GM12878 (cell line): ENCODE measurements around the gene FOXP1. TPM values are rescaled to one million over a fixed set of nuclear protein-coding genes. Genes with fewer than 3 reads are reported as not detected.

ENCODE experiments used
- ATAC-seq: fragments of 200-7000 bp; cut with Tn5 transposase; 3 replicates; pipeline ENCODE4 v1.9.1; 2020; ENCODE audit warnings: mild to moderate bottlenecking, moderate library complexity
- BruUV-seq: library from RNA; stranded (reverse); fragments of 400-500 nt; replicated peaks from 2 replicates; lab custom pipeline; 2021; lab: Mats Ljungman, UMichigan
- CTCF ChIA-PET: fragments of 300-600 bp; sonication (Branson Sonifier 250); formaldehyde crosslinking; extraction: SDS; loops from one replicate; lab custom pipeline; 2021; ENCODE audit warnings: inconsistent platforms; lab: Yijun Ruan, JAX
- POLR2A ChIA-PET: fragments of 350-600 bp; formaldehyde crosslinking; extraction: SDS; loops from one replicate; lab custom pipeline; 2021; ENCODE audit warnings: inconsistent platforms; lab: Charles Lee
- RAD21 ChIA-PET: fragments of 300-600 bp; sonication (Branson Sonifier 250); formaldehyde crosslinking; loops from one replicate; lab custom pipeline; 2023; ENCODE audit warnings: antibody characterized with exemption; ENCODE audit not compliant: unreplicated experiment; lab: Charles Lee
- SMC1A ChIA-PET: fragments of 300-600 bp; sonication (Branson Sonifier 250); formaldehyde crosslinking; loops from one replicate; lab custom pipeline; 2023; ENCODE audit not compliant: unreplicated experiment, uncharacterized antibody; lab: Charles Lee
- DNase-seq: peaks from one replicate; pipeline ENCODE4 v3.0.0-alpha.2; 2011; ENCODE audit warnings: low read depth, low spot score
- FAIRE-seq: peaks from 3 replicates; lab custom pipeline; 2011; peaks lifted over from hg19 to GRCh38; lab: Jason Lieb, UNC
- H2AFZ ChIP-seq: 2 replicates; pipeline ENCODE4 v1.6.0; 2011; ENCODE audit warnings: low read depth, low read length, control low read depth; ENCODE audit not compliant: control insufficient read depth
- H3K27ac ChIP-seq: 2 replicates; pipeline ENCODE4 v1.5.1; 2011; ENCODE audit warnings: control low read depth; ENCODE audit not compliant: control insufficient read depth, insufficient read depth
- H3K27me3 ChIP-seq, 2 experiments: replicated peaks in 1 of 2; 2 replicates each; pipeline versions ENCODE4 v1.6.0 to v1.6.1; 2011; ENCODE audit warnings: low read length in 1 of 2; ENCODE audit not compliant: control insufficient read depth in 2 of 2, insufficient read depth in 2 of 2
- H3K36me3 ChIP-seq, 2 experiments: 2 replicates each; pipeline ENCODE4 v1.5.1; 2011; ENCODE audit warnings: low read length in 1 of 2; ENCODE audit not compliant: control insufficient read depth in 2 of 2, insufficient read depth in 2 of 2
- H3K4me1 ChIP-seq: 2 replicates; pipeline ENCODE4 v1.6.1; 2011; ENCODE audit warnings: mild to moderate bottlenecking, low read length, moderate library complexity, mixed read lengths; ENCODE audit not compliant: control insufficient read depth, insufficient read depth
- H3K4me2 ChIP-seq: 2 replicates; pipeline ENCODE4 v1.6.0; 2011; ENCODE audit warnings: control low read depth; ENCODE audit not compliant: control insufficient read depth, insufficient read depth
- H3K4me3 ChIP-seq: fragments of 200-600 bp; sonication (generic); 2 replicates; pipeline ENCODE4 v1.5.1; 2016
- H3K79me2 ChIP-seq: 2 replicates; pipeline ENCODE4 v1.6.0; 2011; ENCODE audit warnings: low read length; ENCODE audit not compliant: control insufficient read depth, insufficient read depth
- H3K9ac ChIP-seq: 2 replicates; pipeline ENCODE4 v1.8.0; 2011; ENCODE audit warnings: low read length, control low read depth, mixed read lengths; ENCODE audit not compliant: control insufficient read depth, insufficient read depth
- H3K9me3 ChIP-seq: replicated peaks from 3 replicates; pipeline ENCODE4 v1.5.1; 2011; ENCODE audit warnings: mild to moderate bottlenecking, low read length; ENCODE audit not compliant: control insufficient read depth, insufficient read depth
- H4K20me1 ChIP-seq: 2 replicates; pipeline ENCODE4 v1.6.0; 2011; ENCODE audit not compliant: control insufficient read depth, insufficient read depth
- BMI1 ChIP-seq: fragments of 450-650 bp; IDR thresholded peaks from 2 replicates; pipeline ENCODE4 v1.6.1; 2016; ENCODE audit warnings: mild to moderate bottlenecking, moderate library complexity, borderline replicate concordance
- CBX5 ChIP-seq: sonication (generic); IDR thresholded peaks from 2 replicates; pipeline ENCODE4 v1.6.1; 2016; ENCODE audit warnings: low read depth, moderate library complexity, mild to moderate bottlenecking, inconsistent platforms
- CREM ChIP-seq: IDR thresholded peaks from 2 replicates; pipeline ENCODE4 v1.6.1; 2014; ENCODE audit warnings: antibody characterized with exemption, low read depth
- IKZF1 ChIP-seq: fragments of 450-650 bp; conservative IDR thresholded peaks from 2 replicates; pipeline ENCODE4 v1.6.1; 2017; ENCODE audit warnings: antibody characterized with exemption, mild to moderate bottlenecking
- KDM1A ChIP-seq: fragments of 200-600 bp; sonication (generic); IDR thresholded peaks from 2 replicates; pipeline ENCODE4 v1.6.1; 2016; ENCODE audit warnings: borderline replicate concordance
- NR2F1 ChIP-seq: fragments of 450-650 bp; conservative IDR thresholded peaks from 2 replicates; pipeline ENCODE4 v1.6.1; 2017; ENCODE audit warnings: mild to moderate bottlenecking
- RAD21 ChIP-seq: IDR thresholded peaks from 2 replicates; pipeline ENCODE4 v1.6.1; 2011; ENCODE audit warnings: mild to moderate bottlenecking, low read depth, low read length, moderate library complexity; ENCODE audit not compliant: insufficient read depth
- RBBP5 ChIP-seq: fragments of 200-600 bp; sonication (generic); conservative IDR thresholded peaks from 2 replicates; pipeline ENCODE4 v1.6.1; 2016
- SMC3 ChIP-seq: IDR thresholded peaks from 2 replicates; pipeline ENCODE4 v1.6.1; 2011; ENCODE audit warnings: low read length, improper control_type of control experiment, borderline replicate concordance
- WGBS: methylation state at CpG from one replicate; pipeline ENCODE4 v1.1.6; 2016; ENCODE audit warnings: low lambda C conversion rate; ENCODE audit not compliant: insufficient replicate concordance, insufficient coverage; ENCODE audit errors: missing lambda C conversion rate; 5-methylcytosine and 5-hydroxymethylcytosine counted together
- in situ Hi-C: fragments of 300-500 bp; cut with MboI; formaldehyde crosslinking; loops from 9 replicates; pipeline ENCODE4 v1.14.3; 2018; ENCODE audit warnings: mixed read lengths
- intact Hi-C: fragments of 100-400 bp; cut with micrococcal nuclease; formaldehyde crosslinking; loops from one replicate; pipeline ENCODE4 v1.14.2; 2022; ENCODE audit not compliant: unreplicated experiment
- polyA plus RNA-seq, 11 experiments: library from polyadenylated mRNA; depleted of rRNA in 4 of 11; unstranded in 6 of 11; stranded (reverse) in 5 of 11; fragments of >200 nt; fragmentation: Nextera tagmentation in 4 of 11; fragmentation: Illumina TruSeq in 1 of 11; extraction: Ambion mirVana in 4 of 11; extraction: Trizol in 1 of 11; gene quantifications; 1 replicate in 1 of 11; 2 replicates in 10 of 11; pipeline versions ENCODE4 v1.2.1 to v1.2.3, GENCODE V29; 2011 to 2016; ENCODE audit warnings: inconsistent platforms in 2 of 11, missing spikeins in 2 of 11, low read depth in 1 of 11
- total RNA-seq, 4 experiments: library from RNA; depleted of rRNA in 3 of 4; stranded (reverse); fragments of >200 nt in 3 of 4; fragmentation: Illumina TruSeq in 1 of 4; extraction: Trizol in 1 of 4; gene quantifications; 2 replicates each; pipeline versions ENCODE4 v1.2.1 to v1.2.3, GENCODE V29; 2013 to 2021
- TF ChIP-seq, protein P1 (sequence below), 3 experiments: IDR thresholded peaks in 2 of 3; conservative IDR thresholded peaks in 1 of 3; 2 replicates each; pipeline ENCODE4 v1.5.1; 2011; ENCODE audit warnings: low read depth in 3 of 3, low read length in 3 of 3, mild to moderate bottlenecking in 3 of 3, control low read depth in 2 of 3, moderate library complexity in 2 of 3, inconsistent platforms in 1 of 3, mixed read lengths in 1 of 3; ENCODE audit not compliant: control insufficient read depth in 2 of 3, insufficient read depth in 1 of 3; ENCODE audit errors: extremely low read depth in 1 of 3

The FOXP1 gene
- total and polyA plus RNA-seq, 10 of the 15 experiments (the other 5 are each of a cell fraction or from before 2014, with no cell fraction given) = 0.05 to 1.6 (median 0.20) TPM; not detected in 1

- no peak for TF ChIP-seq IKZF1
- TF ChIP-seq CBX5 = no peak
- TF ChIP-seq CREM = no peak
These were observed 575.1 kb downstream of the FOXP1 start (continued) for GRCh38 chr3:71008350-71008935.

DNA sequence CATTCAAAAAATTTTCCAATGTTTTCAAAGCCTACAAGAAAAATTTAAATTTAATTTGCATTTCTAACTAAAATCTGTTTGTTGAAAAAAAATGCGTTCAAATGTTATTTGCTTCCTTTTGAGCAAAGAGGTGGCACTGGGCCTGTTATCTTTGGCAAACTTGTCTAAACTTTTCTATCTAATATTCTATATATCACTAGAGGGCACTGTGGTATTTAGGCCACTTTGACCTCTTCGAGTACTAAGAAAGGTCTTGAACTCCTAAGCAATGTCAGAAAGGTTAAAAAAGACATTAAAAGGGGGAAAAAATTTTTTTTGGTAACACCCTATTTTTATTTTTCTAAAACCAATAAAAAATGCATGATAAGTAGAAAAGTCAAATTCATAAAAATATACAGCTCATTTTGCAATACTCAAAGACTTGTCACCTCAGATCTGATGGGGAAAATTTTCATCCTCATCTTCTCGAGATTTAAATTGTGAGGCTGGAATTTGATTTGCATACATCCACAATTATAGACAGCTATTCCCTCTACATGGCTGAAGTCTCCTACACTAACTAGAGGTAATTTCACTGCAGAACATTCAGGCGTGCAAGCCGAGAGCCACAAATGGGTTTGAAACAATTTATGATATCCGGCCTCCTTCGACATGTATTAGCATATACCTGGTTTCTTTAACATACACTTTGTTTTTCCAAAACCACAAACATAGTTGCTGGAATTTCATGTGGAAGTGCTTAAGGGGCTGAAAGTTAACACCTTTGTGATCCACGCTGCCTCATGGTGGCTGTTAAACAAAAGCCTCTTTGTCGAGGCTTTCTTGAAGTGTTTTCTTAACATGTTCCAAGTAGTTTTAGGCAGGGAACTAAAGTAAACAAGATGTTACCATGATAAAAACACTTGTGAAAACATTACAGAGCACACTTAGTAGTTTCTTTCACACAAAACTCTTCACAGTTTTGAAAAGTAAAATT, 576.4 kb downstream of the FOXP1 start:
- WGBS = 66% methylated on average over 9 of the region's 9 CpGs
- H3K27me3 ChIP-seq = no peaks in the 10 kb centered on the region
- FAIRE-seq (no peak), ATAC-seq (peak; percentile 48; the same call in 2 of the 3 replicates), DNase-seq (no peak)
- no peak for TF ChIP-seq KDM1A
- TF ChIP-seq SMC3 = peak; percentile 69
- TF ChIP-seq, protein P1, sequence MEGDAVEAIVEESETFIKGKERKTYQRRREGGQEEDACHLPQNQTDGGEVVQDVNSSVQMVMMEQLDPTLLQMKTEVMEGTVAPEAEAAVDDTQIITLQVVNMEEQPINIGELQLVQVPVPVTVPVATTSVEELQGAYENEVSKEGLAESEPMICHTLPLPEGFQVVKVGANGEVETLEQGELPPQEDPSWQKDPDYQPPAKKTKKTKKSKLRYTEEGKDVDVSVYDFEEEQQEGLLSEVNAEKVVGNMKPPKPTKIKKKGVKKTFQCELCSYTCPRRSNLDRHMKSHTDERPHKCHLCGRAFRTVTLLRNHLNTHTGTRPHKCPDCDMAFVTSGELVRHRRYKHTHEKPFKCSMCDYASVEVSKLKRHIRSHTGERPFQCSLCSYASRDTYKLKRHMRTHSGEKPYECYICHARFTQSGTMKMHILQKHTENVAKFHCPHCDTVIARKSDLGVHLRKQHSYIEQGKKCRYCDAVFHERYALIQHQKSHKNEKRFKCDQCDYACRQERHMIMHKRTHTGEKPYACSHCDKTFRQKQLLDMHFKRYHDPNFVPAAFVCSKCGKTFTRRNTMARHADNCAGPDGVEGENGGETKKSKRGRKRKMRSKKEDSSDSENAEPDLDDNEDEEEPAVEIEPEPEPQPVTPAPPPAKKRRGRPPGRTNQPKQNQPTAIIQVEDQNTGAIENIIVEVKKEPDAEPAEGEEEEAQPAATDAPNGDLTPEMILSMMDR (IDR thresholded peaks at IDR 0.05 in 2 of 3, conservative IDR thresholded peaks at IDR 0.05 in 1 of 3; ENCODE audit: control insufficient read depth in 2 of 3, extremely low read depth in 1 of 3, insufficient read depth in 1 of 3, low read depth in 3 of 3, low read length in 3 of 3) = peak; percentile 47 to 56 (median 47); a peak in 5 of 6 replicates
- no peak for TF ChIP-seq BMI1
- TF ChIP-seq RAD21 = peak; percentile 85
- no peak for TF ChIP-seq RBBP5
- TF ChIP-seq NR2F1 = peak; percentile 68
- no peak overlapping the region for H2AFZ ChIP-seq
- POLR2A ChIA-PET = no interaction called here
- H3K4me2 ChIP-seq = no peak overlapping the region
- BruUV-seq = no TSS peak
- RAD21 ChIA-PET = interaction anchor here (1.1 to 1.2 kb wide), 2 partner anchors 457 to 645 kb away, joined by 3 to 4 read pairs; no protein-coding TSS in a partner anchor
- no peaks in the 10 kb centered on the region for H3K36me3 ChIP-seq
- SMC1A ChIA-PET = interaction anchor here (1.0 to 1.6 kb wide), 6 partner anchors 54 to 646 kb away, joined by 3 read pairs; no protein-coding TSS in a partner anchor
- H4K20me1 ChIP-seq = no peaks in the 10 kb centered on the region
- H3K4me3 ChIP-seq = no peak overlapping the region
- in situ Hi-C loops = loop anchor here (10.0 kb wide), 1 partner anchor 588 kb away; no protein-coding TSS in a partner anchor
- peaks cover 3% of the 10 kb centered on the region; the same call in 1 of the 2 replicates for H3K4me1 ChIP-seq
- no peaks in the 10 kb centered on the region for H3K79me2 ChIP-seq
- no peak overlapping the region for H3K9ac ChIP-seq
- no peaks in the 10 kb centered on the region for H3K9me3 ChIP-seq
- no peak overlapping the region for H3K27ac ChIP-seq
- CTCF ChIA-PET = interaction anchor here (0.7 to 4.7 kb wide), 10 partner anchors 10 to 674 kb away, joined by 3 to 30 read pairs (median 4); no protein-coding TSS in a partner anchor
- intact Hi-C loops = loop anchor here (1.0 to 10.0 kb wide), 5 partner anchors 63 to 646 kb away; no protein-coding TSS in a partner anchor
